ENCODE measurements around the gene TNS3.

- no peak for TF ChIP-seq CTCF (IDR thresholded peaks at IDR 0.05; ENCODE audit: insufficient read depth, low read length)
- TF ChIP-seq POLR2AphosphoS5 (IDR thresholded peaks at IDR 0.05; ENCODE audit: low read depth), result no peak
- no peak for TF ChIP-seq REST (IDR thresholded peaks at IDR 0.05; ENCODE audit: insufficient replicate concordance, low read depth)
Measured at GRCh38 chr7:47273088-47273487, 308.8 kb downstream of the TNS3 start.

All from HL-60 (cell line).